OCI-LY1 (cell line): ENCODE measurements around the gene HIC1.

Experiments
- CTCF ChIP-seq: fragments of 200-600 bp; sonication (generic), shearing (Covaris generic); IDR thresholded peaks from 2 replicates; pipeline ENCODE4 v1.5.1; 2017; ENCODE audit warnings: mild to moderate bottlenecking, antibody characterized with exemption, low read length, moderate library complexity, mixed read lengths
- EZH2 ChIP-seq: fragments of 200-600 bp; sonication (generic), shearing (Covaris generic); IDR thresholded peaks from 2 replicates; pipeline ENCODE4 v1.8.0; 2017; ENCODE audit warnings: borderline replicate concordance, mixed run types, mild to moderate bottlenecking, antibody characterized with exemption, low read length, moderate library complexity, mixed read lengths

- TF ChIP-seq CTCF (no peak), EZH2 (no peak)
These were observed 20.0 kb downstream of the HIC1 start for GRCh38 chr17:2074919-2075318.
